Lung (tissue), 12 donors: ENCODE results near the gene CD276. TPM values are rescaled to one million over a fixed set of nuclear protein-coding genes. Genes with fewer than 3 reads are reported as not detected.

ENCODE experiments used
- ATAC-seq: fragments of 200-7000 bp; cut with Tn5 transposase; one replicate; pipeline ENCODE4 v1.9.1; 2020; ENCODE audit warnings: moderate number of reproducible peaks; ENCODE audit not compliant: insufficient read depth, low FRiP score
- DNase-seq, 3 donors: peaks; one replicate each; pipeline ENCODE4 v3.0.0-alpha.2; 2013 to 2017
- H3K27ac ChIP-seq, 2 donors: one replicate each; pipeline ENCODE4 v1.5.1; 2013; ENCODE audit warnings: mild to moderate bottlenecking in 2 of 2, moderate library complexity in 2 of 2, control low read depth in 1 of 2, inconsistent platforms in 1 of 2, low read depth in 1 of 2, low read length in 1 of 2
- H3K27me3 ChIP-seq, 3 donors: one replicate each; pipeline ENCODE4 v1.5.1; 2013; ENCODE audit warnings: low read length in 2 of 3; ENCODE audit not compliant: control insufficient read depth in 3 of 3, insufficient read depth in 3 of 3
- H3K36me3 ChIP-seq, 4 donors: one replicate each; pipeline ENCODE4 v1.5.1; 2013; ENCODE audit warnings: low read length in 4 of 4, mild to moderate bottlenecking in 1 of 4, moderate library complexity in 1 of 4; ENCODE audit not compliant: control insufficient read depth in 4 of 4, insufficient read depth in 4 of 4
- H3K4me1 ChIP-seq, 5 donors: one replicate each; pipeline ENCODE4 v1.5.1; 2013; ENCODE audit warnings: low read length in 5 of 5, mild to moderate bottlenecking in 2 of 5, moderate library complexity in 1 of 5; ENCODE audit not compliant: control insufficient read depth in 5 of 5, insufficient read depth in 5 of 5
- H3K4me3 ChIP-seq: one replicate; pipeline ENCODE4 v1.5.1; 2013; ENCODE audit warnings: mild to moderate bottlenecking, control low read depth, moderate library complexity
- H3K9ac ChIP-seq, 2 donors: one replicate each; pipeline ENCODE4 v1.5.1; 2013; ENCODE audit warnings: low read length in 2 of 2, control low read depth in 1 of 2; ENCODE audit not compliant: insufficient read depth in 1 of 2
- H3K9me3 ChIP-seq, 4 donors: one replicate each; pipeline ENCODE4 v1.5.1; 2013; ENCODE audit warnings: low read length in 3 of 4, mild to moderate bottlenecking in 1 of 4, moderate library complexity in 1 of 4; ENCODE audit not compliant: control insufficient read depth in 4 of 4, insufficient read depth in 3 of 4
- WGBS, 2 donors: extraction: QIAGEN DNeasy Blood & Tissue Kit; methylation state at CpG; one replicate each; pipeline ENCODE4 v1.1.7; 2013; 5-methylcytosine and 5-hydroxymethylcytosine counted together
- polyA plus RNA-seq, 2 donors: library from polyadenylated mRNA; stranded (reverse); fragments of 200-250 nt; gene quantifications; one replicate each; pipeline ENCODE4 v1.2.1, GENCODE V29; 2013
- total RNA-seq, 2 donors: library from RNA; depleted of rRNA in 1 of 2; stranded (reverse); fragments of >200 nt in 1 of 2; gene quantifications; one replicate each; pipeline ENCODE4 v1.2.1, GENCODE V29; 2014 to 2021
- TF ChIP-seq, protein P1 (sequence below): IDR thresholded peaks from 2 replicates; pipeline ENCODE4 v1.5.1; 2012; ENCODE audit warnings: mild to moderate bottlenecking; ENCODE audit errors: control extremely low read depth, extremely low read depth
- donor health status: control.
- donor health status: control.
- donor health status: Bipolar disorder and iron deficiency.
- donor health status: healthy.
- donor health status: DM: yes; HTN: yes; CAD: no.

The CD276 gene
- total and polyA plus RNA-seq, 4 donors, result 33.8 to 71.1 (median 37.1) TPM

DNA sequence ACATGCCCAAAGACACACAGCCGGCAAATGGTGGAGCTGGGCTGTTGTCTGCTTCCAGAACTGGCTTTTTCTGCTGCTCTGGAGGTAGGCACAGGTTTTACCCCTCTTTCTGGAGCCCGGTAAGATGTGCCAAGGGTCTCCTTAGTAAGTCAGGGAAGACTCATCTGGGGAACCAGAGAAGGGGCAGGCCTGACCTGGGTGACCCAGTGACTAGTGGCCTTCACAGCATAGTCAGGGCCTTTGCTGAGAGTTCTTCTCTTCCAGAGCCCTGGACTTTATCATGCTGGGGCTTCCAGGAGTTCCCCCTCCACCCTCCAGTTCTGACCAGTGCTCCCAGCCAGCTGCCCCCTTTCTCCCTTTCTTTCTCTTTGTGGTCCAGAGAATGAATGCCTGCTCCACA is 3.2 kb downstream of the CD276 start:
- no peaks in the 10 kb centered on the region for H3K9me3 ChIP-seq
- no peaks in the 10 kb centered on the region for H3K27me3 ChIP-seq
- no peak for DNase-seq
- no peak overlapping the region for H3K27ac ChIP-seq
- 94 to 98% methylated on average over 2 of the region's 2 CpGs for WGBS, 2 donors
- H3K4me1 ChIP-seq, result peaks cover 14 to 35% (median 22%) of the 10 kb centered on the region in 5 donors
- no peak overlapping the region for H3K9ac ChIP-seq
- TF ChIP-seq, protein P1, sequence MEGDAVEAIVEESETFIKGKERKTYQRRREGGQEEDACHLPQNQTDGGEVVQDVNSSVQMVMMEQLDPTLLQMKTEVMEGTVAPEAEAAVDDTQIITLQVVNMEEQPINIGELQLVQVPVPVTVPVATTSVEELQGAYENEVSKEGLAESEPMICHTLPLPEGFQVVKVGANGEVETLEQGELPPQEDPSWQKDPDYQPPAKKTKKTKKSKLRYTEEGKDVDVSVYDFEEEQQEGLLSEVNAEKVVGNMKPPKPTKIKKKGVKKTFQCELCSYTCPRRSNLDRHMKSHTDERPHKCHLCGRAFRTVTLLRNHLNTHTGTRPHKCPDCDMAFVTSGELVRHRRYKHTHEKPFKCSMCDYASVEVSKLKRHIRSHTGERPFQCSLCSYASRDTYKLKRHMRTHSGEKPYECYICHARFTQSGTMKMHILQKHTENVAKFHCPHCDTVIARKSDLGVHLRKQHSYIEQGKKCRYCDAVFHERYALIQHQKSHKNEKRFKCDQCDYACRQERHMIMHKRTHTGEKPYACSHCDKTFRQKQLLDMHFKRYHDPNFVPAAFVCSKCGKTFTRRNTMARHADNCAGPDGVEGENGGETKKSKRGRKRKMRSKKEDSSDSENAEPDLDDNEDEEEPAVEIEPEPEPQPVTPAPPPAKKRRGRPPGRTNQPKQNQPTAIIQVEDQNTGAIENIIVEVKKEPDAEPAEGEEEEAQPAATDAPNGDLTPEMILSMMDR, result no peak
- no peak overlapping the region for H3K4me3 ChIP-seq
- no peaks in the 10 kb centered on the region for H3K36me3 ChIP-seq
- ATAC-seq, result no peak

DNA sequence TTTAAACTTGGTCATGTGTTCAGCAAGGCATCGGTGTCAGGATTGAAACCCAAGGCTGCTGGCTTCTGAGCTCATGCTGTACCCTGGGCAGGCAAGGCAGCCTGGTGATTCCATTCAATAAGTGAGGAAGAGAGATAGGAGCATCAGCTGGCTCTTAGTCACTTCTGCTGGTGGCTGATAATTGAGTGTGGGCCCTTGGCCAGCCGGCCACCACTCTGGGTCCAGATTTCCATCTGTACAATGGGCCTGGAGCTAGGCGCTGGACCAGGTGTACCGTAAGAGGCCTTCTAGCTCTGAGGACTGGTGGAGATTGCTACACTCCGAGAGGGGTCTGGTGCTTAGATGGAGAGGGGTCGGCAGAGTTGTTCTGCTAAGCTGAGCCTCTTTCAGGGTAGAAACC is 4.3 kb downstream of the CD276 start:
- H3K4me1 ChIP-seq, result peaks cover 14 to 34% (median 22%) of the 10 kb centered on the region in 5 donors

DNA sequence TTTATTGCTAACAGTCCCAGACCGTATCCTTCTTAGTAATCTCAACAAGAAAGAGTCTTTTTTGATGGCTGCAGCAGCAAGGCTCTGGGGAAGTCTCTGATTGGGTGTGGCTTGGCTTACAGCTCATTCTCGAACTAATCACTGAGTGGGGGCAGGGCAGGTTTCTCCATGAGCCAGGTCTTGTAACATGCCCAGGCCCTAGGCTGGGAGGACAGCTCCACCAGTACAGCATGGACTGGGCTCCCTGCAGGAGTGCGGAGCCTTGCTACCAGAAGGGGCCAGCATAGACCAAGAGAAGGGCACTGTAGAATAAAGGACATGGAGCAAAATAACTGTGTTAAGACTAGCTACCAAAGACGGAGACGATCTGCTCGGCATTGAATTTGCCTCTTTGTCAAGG is 7.2 kb downstream of the CD276 start:
- TF ChIP-seq, protein P1, result no peak
- Histone ChIP-seq H3K27me3 (no peaks in the 10 kb centered on the region), H3K4me1 (peaks cover 11 to 31% (median 28%) of the 10 kb centered on the region in 5 donors), H3K36me3 (peaks cover 0 to 2% (median 0%) of the 10 kb centered on the region in 4 donors), H3K9me3 (no peaks in the 10 kb centered on the region), H3K27ac (no peak overlapping the region), H3K9ac (no peak overlapping the region), H3K4me3 (no peak overlapping the region)
- WGBS, 2 donors, result 63 to 77% methylated on average over 6 of the region's 6 CpGs
- ATAC-seq (peak; percentile 45), DNase-seq (peak; percentile 68 to 83 (median 71))

More for the DNA sequence above, 4.3 kb downstream of the CD276 start:
- Histone ChIP-seq H3K36me3 (no peaks in the 10 kb centered on the region), H3K27me3 (no peaks in the 10 kb centered on the region), H3K27ac (peak overlapping the region in 1 of 2 donors; percentile 2), H3K9ac (no peak overlapping the region), H3K4me3 (no peak overlapping the region), H3K9me3 (no peaks in the 10 kb centered on the region)
- no peak for ATAC-seq
- DNase-seq, result no peak
- 89% methylated on average over 6 of the region's 6 CpGs for WGBS, 2 donors
- TF ChIP-seq, protein P1, result no peak

DNA sequence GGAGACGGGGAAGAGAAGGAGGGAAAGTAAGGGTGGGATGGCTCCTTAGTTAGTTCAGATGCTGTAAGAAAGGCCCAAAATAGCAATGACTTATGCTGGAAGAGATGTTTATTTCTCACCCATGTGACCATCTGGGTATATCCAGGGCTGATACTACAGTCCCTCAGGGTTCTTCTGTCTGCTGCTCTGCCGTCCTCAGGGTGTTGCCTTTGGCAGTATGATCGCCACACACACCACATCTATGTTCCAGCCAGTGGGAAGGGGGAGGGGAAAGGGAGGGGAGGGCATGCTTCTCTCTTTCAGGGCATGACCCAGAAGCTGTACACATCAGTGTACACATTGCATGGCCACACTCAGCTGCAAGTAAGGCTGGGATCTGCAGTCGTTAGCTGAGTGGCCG is 10.2 kb downstream of the CD276 start:
- peak in 1 of 3 donors; percentile 36 for DNase-seq
- H3K4me1 ChIP-seq, result peaks cover 7 to 38% (median 27%) of the 10 kb centered on the region in 5 donors
- H3K4me3 ChIP-seq, result no peak overlapping the region
- 60 to 64% methylated on average over 5 of the region's 5 CpGs for WGBS, 2 donors
- H3K27ac ChIP-seq, result no peak overlapping the region
- H3K27me3 ChIP-seq, result no peaks in the 10 kb centered on the region
- H3K9ac ChIP-seq, result no peak overlapping the region
- H3K36me3 ChIP-seq, result peaks cover 0 to 2% (median under 1%) of the 10 kb centered on the region in 4 donors
- no peak for ATAC-seq
- no peaks in the 10 kb centered on the region for H3K9me3 ChIP-seq
- TF ChIP-seq, protein P1, result no peak
